K562 treated with DMSO at 1 percent for 24 hours (cell line): ENCODE data around the gene STARD3NL. TPM values are rescaled to one million over a fixed set of nuclear protein-coding genes. Genes with fewer than 3 reads are reported as not detected.

Experiments used
- total RNA-seq: library from RNA; unstranded; fragments of 300-600 nt; gene quantifications from 2 replicates; pipeline ENCODE4 v1.2.3, GENCODE V29; 2022; ENCODE audit warnings: low read depth; ENCODE audit not compliant: insufficient read depth

STARD3NL gene, protein sequence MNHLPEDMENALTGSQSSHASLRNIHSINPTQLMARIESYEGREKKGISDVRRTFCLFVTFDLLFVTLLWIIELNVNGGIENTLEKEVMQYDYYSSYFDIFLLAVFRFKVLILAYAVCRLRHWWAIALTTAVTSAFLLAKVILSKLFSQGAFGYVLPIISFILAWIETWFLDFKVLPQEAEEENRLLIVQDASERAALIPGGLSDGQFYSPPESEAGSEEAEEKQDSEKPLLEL
- 38.2 and 43.7 TPM in 2 replicates for total RNA-seq

GRCh38 chr7:38178004-38178694 is at the start of gene STARD3NL:
Gene STARD3NL, plus strand, starts transcription at chr7:38178245. Its CDS starts 29,260 bp downstream, at chr7:38207505.

GRCh38 chr7:38273286-38273995 is 95.4 kb downstream of the STARD3NL start, which contains the start of gene TARP:
Gene TARP, minus strand, starts transcription at chr7:38273636.

